HL-60 (cell line): Measurements from ENCODE around the gene GGTLC1.
A peak's percentile ranks its signal among the peaks of the same experiment; 100 is the strongest.

Experiments
- DNase-seq, 2 experiments: peaks; one replicate each; pipeline ENCODE4 v3.0.0-alpha.2; 2010 to 2020; ENCODE audit warnings: low read depth in 1 of 2, low spot score in 1 of 2
- H3K27ac ChIP-seq: fragments of 250-450 bp; sonication (Bioruptor Pico); replicated peaks from 2 replicates; pipeline ENCODE4 v1.5.1; 2020; ENCODE audit warnings: mild to moderate bottlenecking, moderate library complexity
- H3K27me3 ChIP-seq: fragments of 250-450 bp; sonication (Bioruptor Pico); 2 replicates; pipeline ENCODE4 v1.5.1; 2021; ENCODE audit warnings: mild to moderate bottlenecking, moderate library complexity; ENCODE audit not compliant: insufficient read depth, poor library complexity, severe bottlenecking
- H3K4me3 ChIP-seq: replicated peaks from 2 replicates; pipeline ENCODE4 v1.5.1; 2011; ENCODE audit warnings: mild to moderate bottlenecking, control low read depth, low read length; ENCODE audit not compliant: insufficient read depth
- CTCF ChIP-seq: IDR thresholded peaks from one replicate; pipeline ENCODE4 v1.5.1; 2011; ENCODE audit warnings: low read length, control low read depth, inconsistent platforms; ENCODE audit not compliant: insufficient read depth
- GABPA ChIP-seq: IDR thresholded peaks from 2 replicates; pipeline ENCODE4 v1.6.1; 2012; ENCODE audit warnings: low read depth
- POLR2AphosphoS5 ChIP-seq: IDR thresholded peaks from 2 replicates; pipeline ENCODE4 v1.6.1; 2012; ENCODE audit warnings: low read depth
- REST ChIP-seq: IDR thresholded peaks from 2 replicates; pipeline ENCODE4 v1.6.1; 2012; ENCODE audit warnings: low read depth; ENCODE audit not compliant: insufficient replicate concordance
- SPI1 ChIP-seq: IDR thresholded peaks from 2 replicates; pipeline ENCODE4 v1.6.1; 2012; ENCODE audit warnings: low read depth, mild to moderate bottlenecking, borderline replicate concordance

GGTLC1 gene

GRCh38 chr20:23943304-23943703, 45.3 kb downstream of the GGTLC1 start:
- H3K27ac ChIP-seq = no peak overlapping the region
- no peak overlapping the region for H3K4me3 ChIP-seq
- DNase-seq = no peak
- no peaks in the 10 kb centered on the region for H3K27me3 ChIP-seq
- TF ChIP-seq SPI1 (no peak), REST (no peak), CTCF (no peak), GABPA (no peak), POLR2AphosphoS5 (no peak)

GRCh38 chr20:23939641-23940040, 48.9 kb downstream of the GGTLC1 start:
- no peak for DNase-seq
- TF ChIP-seq SPI1 (peak; percentile 72), GABPA (no peak), POLR2AphosphoS5 (no peak), REST (no peak), CTCF (no peak)
- Histone ChIP-seq H3K27ac (no peak overlapping the region), H3K27me3 (no peaks in the 10 kb centered on the region), H3K4me3 (no peak overlapping the region)

GRCh38 chr20:23939063-23939462, 49.5 kb downstream of the GGTLC1 start:
- Histone ChIP-seq H3K27me3 (no peaks in the 10 kb centered on the region), H3K4me3 (no peak overlapping the region), H3K27ac (no peak overlapping the region)
- TF ChIP-seq CTCF (no peak), REST (no peak), SPI1 (no peak), POLR2AphosphoS5 (no peak)
- no peak for DNase-seq
